HG03460 (cell line): ENCODE results near the gene CFAP92.

Experiments used
- ATAC-seq: cut with Tn5 transposase; IDR thresholded peaks from one replicate; pipeline ENCODE4 v1.9.1; 2021; ENCODE audit not compliant: unreplicated experiment

The CFAP92 gene

DNA sequence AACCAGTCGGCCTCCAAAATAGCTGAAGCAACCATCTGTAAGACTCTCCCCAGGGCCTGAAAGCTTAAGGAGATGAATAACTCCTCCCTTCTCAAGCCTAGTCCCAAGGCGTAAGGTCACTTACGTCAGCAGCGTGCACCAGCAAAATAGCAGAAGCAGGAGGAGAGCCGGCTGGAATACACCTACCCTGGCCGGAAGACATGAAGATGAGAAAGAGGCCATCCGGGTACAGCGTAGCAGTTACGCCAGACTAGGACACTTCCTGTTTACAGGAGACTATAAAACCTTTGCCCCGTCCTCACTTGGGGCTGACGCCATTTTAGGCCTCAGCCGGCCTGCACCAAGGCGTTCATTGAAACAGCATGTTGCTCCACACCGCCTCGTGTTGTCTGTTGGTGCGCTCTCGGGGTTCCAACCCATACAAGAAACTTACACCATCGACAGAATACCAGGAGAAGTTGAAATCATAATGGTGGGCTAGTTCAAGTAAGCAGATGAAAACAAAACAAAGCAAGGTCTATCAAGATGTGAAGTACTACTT is 2.5 kb downstream of the CFAP92 start:
- ATAC-seq: no peak

DNA sequence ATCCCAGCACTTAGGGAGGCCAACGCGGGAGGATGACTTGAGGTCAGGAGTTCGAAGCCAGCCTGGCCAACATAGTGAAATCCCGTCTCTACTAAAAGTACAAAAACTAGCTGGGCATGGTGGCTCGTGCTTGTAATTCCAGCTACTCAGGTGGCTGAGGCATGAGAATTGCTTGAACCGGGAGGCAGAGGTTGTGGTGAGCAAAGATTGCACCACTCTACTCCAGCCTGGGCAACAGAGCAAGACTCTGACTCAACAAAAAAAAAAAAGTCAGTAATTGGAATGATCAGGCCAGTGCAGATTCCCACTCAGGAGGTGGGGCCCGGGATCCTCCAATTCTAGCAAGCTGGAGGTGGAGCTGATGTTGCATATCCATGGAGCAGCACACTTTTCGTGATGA is 5.6 kb downstream of the CFAP92 start:
- no peak for ATAC-seq

DNA sequence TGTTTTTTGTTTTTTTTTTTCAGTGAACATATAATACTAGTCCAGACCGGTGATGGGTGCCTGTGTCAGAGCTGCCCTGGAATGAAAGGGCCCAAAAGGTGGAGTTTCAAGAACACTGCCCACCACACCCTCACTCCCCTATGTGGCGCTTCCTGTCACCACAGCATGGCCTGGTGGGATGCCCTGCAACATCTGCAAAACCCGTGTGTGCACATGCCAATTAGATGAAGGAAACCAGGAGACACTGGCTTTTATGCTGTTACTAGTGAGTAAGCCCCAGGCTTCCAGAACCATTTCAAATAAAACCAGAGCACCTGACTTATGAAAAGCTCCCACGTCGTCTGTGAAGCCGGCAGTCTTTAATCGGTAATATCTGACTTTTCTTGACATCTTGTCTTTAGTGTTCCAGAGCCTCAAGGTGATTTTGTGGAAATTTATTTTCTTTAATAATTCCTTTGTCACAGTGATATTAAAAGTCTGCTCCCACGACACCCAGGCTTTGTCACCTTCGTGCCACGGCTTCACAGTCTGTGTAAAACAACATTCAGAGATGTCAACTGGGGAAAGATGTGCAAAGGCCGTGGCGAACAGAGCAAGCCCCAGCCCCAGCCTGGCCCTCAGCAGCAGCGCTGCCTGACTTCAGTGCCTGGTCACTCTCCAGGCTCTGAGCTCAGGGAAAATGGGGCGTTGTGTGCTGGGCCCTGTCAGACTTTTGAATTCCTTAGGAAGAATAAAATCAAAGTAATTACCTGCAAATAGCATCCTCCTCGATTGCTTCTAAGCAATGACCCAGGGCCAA is 6.4 kb downstream of the CFAP92 start:
- no peak for ATAC-seq

DNA sequence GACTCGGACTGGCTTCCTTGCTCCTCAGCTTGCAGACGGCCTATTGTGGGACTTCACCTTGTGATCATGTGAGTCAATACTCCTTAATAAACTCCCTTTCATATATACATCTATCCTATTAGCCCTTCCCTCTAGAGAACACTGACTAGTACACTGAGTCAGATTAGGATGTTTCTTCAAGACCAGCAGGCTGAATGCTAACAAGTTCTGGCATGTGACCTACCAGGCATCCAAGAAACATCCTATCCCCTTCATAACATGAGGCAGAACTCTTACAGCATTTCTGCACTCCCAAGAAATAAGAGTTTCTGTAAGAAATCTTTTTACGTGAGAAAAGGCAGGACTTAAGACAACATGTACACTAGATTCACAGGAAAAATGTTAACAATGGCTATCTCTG is 9.3 kb downstream of the CFAP92 start:
- no peak for ATAC-seq

DNA sequence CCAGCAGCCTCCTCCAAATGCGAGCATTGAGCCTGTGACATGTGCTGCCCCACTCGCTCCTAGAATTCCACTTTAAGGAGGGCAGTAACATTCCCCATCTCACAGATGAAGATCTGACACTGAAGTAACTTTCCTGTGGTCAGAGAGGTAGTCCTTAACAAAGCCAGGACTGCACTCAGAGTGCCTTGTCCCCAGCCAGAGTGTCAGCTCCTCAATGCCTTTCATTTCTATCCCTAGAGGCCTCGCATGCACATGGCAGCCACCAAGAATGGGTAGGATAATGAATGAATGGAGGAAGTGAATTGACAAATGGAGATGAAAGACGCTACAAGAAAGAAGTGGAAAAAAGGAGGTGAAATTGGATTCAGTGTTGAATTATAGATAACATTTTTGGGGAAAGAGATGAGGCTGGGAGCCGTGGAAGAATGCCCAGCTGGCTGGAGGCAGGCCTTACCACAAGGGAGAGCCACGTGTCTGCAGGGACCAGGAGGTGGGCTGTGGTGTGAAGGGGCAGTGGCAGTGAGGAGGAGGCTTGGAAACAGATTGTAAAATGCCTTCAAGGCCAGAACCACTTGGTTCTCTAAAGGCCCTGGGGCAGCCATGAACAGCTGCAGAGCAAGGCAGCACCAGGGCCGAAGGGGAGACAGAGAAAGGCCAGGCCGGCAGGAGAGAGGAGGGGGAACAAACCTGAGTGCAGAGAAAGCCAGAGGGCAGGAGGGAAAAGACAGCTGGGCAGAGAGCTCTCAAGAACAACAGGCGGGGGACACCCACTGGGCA is 10.4 kb downstream of the CFAP92 start:
- ATAC-seq: no peak

DNA sequence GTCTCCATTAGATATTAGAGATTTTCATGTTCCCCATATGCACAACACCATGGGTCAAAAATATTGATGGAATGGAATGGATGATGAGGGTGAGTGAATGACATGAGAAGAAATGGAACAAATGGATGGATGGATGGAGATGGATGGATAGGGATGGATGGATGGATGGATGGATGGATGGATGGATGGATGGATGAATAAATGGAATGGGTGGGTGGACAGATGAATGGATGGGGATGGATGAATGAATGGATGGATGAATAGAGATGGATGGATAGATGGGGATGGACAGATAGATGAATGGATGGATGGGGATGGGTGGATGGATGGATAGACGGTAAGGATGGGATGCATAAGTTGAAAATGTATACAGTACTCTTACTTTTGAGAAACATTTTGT is 18.6 kb downstream of the CFAP92 start:
- ATAC-seq: no peak

DNA sequence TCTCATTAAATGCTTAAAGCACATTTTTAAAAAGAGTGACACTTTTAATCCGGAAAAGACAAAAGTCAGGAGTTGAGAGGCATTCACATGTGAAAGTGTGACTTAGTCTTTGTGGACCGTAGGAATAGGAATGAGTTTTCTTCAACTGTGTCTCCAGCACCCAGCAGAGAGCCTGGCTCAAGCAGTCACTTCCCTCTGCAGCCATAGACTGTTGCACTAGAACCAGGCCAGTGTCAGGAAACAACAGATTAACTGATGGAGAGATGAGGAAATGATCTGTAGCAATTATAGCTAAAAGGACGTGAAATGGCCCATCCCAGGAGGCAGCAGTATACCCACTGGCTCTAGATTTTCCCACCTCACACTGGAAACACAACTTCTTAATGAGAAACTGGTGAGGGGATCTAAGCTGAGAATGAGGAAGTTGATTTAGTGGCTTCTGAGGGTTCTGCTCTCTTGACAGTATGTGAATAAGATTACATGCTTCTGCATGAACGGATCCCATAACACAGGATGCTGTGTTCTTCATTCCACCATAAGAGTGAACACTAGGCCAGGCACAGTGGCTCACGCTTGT is 19.8 kb downstream of the CFAP92 start:
- no peak for ATAC-seq

DNA sequence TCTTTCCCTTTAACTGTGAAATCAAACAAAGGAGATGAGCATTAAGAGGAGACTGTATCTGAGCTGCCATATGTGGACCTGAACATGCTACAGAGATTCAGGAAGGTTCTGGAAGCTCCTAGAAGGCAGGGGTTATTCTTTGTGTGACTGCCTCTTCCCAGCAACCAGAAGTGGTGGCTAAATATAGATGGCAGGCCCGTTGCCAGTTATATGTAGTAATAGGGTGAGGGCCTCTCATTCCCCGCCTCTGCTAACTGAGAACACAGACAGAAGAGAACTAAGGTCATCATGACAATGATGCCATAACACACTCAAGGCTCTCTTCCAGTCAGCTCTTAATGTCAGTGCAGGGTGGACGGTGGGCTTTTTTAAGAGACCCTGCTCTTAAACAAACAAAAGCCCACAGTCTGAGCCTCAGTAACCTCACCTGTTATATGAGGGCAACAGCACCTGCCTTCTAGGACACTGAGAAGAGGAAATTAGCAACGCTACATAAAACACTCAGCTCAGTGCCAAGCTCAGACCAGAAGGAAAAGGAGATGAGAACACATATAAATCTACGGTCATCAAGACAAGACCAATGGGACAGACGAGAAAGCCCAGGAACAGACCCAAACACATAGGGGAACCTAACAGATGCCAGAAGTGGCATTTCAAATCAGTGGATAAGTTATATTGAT is 22.3 kb downstream of the CFAP92 start:
- ATAC-seq: no peak

DNA sequence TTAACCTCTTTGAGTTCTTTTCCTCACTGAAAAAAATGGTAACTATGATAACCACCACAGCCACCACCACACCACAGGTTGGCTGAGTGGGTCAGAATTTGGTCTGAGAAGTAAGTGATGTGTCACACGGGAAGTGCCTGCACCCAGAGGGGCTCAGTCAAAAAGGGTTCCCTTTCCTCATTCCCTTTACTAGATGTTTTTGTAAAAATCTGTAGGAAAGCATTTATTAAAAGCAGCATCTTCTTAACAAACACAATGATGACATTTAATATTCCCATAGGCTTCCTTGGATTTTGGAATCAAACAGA is 23.2 kb downstream of the CFAP92 start:
- no peak for ATAC-seq

DNA sequence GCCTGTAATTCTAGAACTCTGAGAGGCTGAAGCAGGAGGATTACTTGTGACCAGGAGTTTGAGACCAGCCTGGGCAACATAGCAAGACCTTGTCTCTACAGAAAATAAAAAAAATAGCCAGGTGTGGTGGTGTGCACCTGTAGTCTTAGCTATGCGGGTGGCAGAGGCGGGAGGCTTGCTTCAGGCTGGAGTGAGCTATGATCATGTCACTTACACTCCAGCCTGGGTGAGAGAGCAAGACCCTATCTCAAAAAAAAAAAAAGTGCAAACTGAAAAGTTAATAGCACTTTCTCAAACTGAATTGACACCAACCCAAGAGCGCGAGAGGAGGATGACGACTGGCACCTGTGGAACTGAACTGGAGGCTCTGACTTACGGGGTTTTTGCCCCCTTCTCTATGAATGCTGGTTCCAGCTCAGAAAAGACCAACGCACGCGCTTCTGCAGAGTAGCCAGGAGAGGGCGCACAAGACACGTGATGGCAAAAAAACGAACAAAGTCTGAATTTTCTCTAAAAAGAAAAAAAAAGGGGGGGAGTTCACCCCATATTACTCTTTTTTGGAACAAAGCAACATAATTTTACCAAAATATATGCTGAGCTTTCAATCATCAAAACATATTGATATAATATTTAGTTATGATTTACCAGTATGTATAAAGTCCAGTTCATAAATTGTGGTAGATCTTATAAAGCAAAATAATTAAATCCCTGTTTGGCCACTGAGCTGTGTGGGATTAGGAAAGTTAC is 23.7 kb downstream of the CFAP92 start:
- ATAC-seq: no peak

DNA sequence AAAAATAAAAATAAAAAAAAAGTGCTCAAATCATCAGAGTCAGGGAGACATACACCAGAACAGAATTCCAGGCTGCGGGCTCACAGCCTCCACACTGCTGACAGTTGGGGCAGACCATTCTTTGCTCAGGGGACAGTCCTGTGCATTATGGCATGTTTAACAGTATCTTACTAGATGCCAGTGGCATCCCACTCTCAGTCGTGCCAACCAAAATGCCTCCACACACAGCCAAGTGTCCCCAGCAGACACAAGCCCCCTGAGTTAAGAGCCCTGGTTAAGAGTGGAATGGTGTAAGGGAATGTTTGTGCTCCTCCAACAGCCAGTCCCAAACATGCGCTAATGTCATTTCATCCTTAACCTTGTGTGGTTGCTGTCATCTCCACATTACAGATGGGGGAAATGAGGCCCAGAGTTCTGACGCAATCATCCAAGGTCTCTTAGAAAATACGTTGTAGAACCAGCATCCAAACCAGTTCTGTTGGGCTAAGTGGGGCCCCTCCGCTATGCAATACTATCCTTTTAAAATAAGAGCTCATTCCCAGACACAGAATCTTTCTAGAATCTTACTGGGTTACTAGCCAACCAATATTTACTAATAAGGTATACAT is 26.0 kb downstream of the CFAP92 start:
- no peak for ATAC-seq

DNA sequence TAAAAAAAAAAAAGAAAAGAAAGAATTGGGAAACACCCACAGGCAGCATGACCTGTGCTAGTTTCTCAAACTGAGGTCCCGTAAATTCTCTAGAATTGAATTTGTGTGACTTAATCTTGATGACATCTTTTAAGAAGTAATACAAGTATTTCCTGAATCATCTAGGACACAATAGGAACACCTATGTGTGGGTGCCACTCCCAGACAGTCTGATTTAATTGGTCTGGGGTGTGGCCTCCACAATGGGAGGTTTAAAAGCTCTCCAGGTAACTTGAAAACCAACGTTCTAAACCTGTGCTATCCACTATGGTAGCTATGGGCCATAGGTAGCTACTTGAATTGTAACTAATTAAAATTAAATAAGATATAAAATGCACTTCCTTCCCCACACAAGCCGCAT is 28.1 kb downstream of the CFAP92 start:
- no peak for ATAC-seq

DNA sequence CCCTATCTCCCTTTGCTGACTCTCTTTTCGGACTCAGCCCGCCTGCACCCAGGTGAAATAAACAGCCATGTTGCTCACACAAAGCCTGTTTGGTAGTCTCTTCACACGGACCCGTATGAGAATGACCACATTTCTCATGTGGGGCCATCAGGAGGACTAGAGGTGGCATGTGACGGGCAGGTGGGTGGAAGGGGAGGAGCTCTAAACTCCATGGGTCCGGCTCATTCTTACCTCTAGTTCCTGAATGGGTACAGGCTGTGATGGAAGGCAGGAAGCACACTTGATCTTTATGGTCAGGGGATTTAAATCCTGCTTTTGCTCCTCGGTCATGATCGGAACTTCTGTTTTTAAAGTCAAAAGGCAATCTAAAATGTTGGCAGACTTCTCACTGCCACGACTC is 28.6 kb downstream of the CFAP92 start:
- no peak for ATAC-seq

DNA sequence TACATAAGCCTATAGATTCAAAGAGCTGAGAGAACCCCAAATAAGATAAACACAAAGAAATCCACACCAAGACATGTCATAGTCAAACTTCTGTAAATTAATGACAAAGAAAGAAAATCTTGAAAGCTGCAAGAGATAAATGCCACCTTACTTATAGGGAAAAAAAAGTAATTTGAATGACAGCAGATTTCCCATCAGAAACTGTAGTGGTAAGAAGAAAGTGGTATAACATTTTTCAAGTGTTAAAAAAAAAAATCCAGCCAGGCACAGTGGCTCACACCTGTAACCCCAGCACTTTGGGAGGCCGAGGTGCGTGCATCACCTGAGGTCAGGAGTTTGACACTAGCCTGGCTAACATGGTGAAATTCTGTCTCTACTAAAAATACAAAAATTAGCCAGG is 37.4 kb downstream of the CFAP92 start:
- ATAC-seq: no peak

DNA sequence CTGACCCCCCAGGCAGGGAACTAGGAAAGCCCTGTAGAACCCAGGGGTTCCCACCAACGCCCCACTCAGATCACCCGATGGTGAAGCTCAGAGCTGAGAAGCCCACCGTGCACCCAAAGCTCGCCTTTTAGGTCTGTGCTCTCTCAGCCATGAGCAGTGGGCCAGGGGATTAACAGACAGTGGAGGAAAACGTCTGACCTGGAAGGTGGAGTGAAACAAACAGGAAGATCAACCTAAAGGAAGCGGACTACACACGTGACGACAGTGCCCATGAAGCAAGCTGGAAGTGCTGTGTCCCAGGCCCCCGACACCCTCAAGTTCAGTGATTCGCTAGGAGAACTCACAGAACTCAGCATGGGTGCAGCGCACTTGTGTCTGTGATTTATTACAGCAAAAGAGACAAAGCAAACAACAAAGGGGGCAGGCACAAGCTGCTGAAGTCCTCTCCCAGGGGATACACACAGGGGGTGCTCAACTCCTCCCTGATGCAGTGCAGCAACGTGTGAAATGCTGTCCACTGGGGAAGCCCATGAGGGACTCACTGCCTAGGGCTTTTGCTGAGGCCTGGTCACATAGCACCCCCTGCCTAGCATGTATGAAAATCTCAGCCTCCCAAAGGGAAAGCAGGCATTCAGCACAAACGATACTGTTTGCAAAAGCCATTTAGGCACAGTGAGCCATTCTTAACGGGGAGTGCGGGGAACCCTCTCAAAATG is 43.5 kb downstream of the CFAP92 start:
- no peak for ATAC-seq

DNA sequence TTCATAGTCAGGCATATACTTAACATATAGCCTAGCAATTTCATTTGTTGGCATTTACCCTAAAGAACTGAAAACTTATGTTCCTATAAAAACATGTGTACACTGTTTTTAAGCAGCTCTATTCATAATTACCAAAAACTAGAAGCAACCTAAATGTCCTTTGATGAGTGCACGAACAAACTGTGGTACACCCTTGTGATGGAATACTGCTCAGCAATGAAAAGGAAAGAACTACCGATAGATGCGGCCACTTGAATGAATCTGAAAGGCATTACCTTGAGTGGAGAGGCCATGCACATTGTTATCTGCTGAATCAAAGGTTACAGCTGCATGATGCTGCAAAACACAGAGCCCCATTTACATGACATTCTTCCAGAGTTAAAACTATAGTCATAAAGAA is 44.7 kb downstream of the CFAP92 start:
- ATAC-seq: no peak

DNA sequence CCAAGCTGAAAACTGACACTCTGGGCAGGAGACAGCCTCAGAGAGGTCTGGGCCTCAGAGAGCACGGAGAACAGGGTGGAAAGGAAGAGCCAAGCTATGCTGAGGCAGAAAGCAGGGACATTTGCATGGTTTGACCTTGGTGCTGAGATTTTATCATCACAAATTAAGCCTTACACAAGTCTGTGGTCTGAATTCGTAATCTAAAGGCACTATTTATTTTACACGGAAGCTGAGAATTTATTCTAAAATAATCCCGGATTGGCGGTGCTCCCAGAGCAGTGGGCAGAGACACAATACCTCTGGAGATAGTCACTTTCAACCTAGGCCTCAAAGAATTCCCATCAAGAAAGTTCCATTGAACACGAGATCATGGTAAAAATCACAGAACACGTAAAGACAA is 47.5 kb downstream of the CFAP92 start:
- no peak for ATAC-seq

DNA sequence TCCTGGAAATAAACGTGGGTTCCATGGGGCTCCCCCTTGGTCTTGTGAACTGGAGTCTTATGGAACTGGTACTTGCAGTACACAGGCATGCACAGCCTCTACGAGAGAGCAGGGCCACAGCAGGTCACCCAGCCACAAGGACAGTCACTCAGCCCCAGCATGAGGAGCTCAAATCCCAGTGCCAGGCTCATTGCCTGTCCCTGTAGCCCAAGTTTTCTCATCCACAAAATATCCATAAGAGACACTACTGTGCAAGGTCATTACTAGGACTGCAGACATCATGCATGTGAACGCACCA is 48.0 kb downstream of the CFAP92 start:
- no peak for ATAC-seq

DNA sequence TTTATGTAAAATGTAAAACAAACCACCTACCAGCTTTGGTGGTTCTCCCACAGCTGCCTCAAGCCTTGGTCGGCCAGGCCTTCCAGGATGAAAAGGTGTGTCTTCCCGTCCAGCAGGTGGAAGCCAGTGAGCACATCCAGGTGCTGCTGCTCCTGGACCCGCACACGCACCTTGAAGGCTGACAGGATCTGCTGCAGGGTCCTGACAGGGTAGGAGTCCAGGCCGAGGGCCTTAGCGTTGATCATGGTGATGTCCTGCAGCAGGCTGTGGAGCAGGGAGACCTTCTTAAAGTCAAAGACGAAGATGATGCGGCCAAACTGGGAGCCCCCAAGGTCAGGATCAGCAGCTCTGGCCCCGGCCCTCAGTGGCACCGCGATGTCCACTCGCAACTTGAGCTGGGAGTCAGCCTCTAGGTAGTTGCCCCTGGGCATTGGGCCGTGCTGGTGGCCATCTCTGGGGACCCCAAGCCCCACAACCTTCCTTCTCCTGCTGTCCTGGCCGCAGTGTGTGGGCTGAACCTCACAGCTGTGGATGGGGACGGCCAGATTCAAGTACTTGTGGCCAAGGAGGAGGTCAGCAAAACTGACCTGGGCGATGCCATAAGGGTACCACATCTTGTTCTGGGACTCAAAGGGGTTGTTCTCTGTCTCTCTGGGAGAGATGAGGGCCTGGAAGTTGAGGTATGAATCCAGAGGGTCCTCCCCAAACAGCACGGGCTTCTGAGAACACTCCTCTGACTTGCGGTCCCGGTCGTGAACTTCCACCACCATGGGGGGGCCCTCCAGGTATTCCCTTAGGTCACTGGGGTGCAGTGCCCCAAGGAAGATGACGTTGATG is 48.6 kb downstream of the CFAP92 start:
- no peak for ATAC-seq
